Activated B cell treated with CpG ODN at 0.5 μM for 24 hours (primary cell): ENCODE data around the gene CFAP58. TPM values are rescaled to one million over a fixed set of nuclear protein-coding genes. Genes with fewer than 3 reads are reported as not detected.

Experiments used
- ATAC-seq: fragments of 200-7000 bp; cut with Tn5 transposase; one replicate; pipeline ENCODE4 v1.10.0; 2021; ENCODE audit warnings: low read depth, mild to moderate bottlenecking, moderate library complexity
- CTCF ChIA-PET: fragments of 350-600 bp; sonication (Branson Sonifier 250); formaldehyde crosslinking; loops from one replicate; lab custom pipeline; 2021; ENCODE audit warnings: antibody characterized with exemption; lab: Charles Lee
- POLR2A ChIA-PET: fragments of 350-600 bp; sonication (Branson Sonifier 250); formaldehyde crosslinking; loops from one replicate; lab custom pipeline; 2021; ENCODE audit warnings: antibody characterized with exemption; lab: Charles Lee
- DNase-seq: peaks from one replicate; pipeline ENCODE4 v3.0.0; 2022
- H3K27ac Mint-ChIP-seq: one replicate; pipeline ENCODE4 v1.8.0; 2020; ENCODE audit warnings: mixed read lengths
- H3K27me3 Mint-ChIP-seq: one replicate; pipeline ENCODE4 v1.8.0; 2021; ENCODE audit warnings: mixed read lengths
- H3K36me3 Mint-ChIP-seq: one replicate; pipeline ENCODE4 v1.8.0; 2021; ENCODE audit warnings: low read depth, mixed read lengths
- H3K4me1 Mint-ChIP-seq: one replicate; pipeline ENCODE4 v1.8.0; 2021; ENCODE audit warnings: mixed read lengths
- H3K4me3 Mint-ChIP-seq: one replicate; pipeline ENCODE4 v1.8.0; 2020; ENCODE audit warnings: mild to moderate bottlenecking, mixed read lengths
- H3K9me3 Mint-ChIP-seq: one replicate; pipeline ENCODE4 v1.8.0; 2020; ENCODE audit warnings: mixed read lengths
- CTCF ChIP-seq: fragments of 200-600 bp; IDR thresholded peaks from one replicate; pipeline ENCODE4 v1.8.0; 2022; ENCODE audit warnings: antibody characterized with exemption, mild to moderate bottlenecking
- intact Hi-C: fragments of 100-400 bp; cut with micrococcal nuclease; formaldehyde crosslinking; loops from one replicate; pipeline ENCODE4 v1.15.1; 2024
- total RNA-seq: library from RNA; stranded (reverse); gene quantifications from 2 replicates; pipeline ENCODE4 v1.2.3, GENCODE V29; 2022

The CFAP58 gene
- total RNA-seq, 1 donor from 2014 or later, result not detected

- peaks cover 31% of the 10 kb centered on the region for H3K27me3 Mint-ChIP-seq
- no peaks in the 10 kb centered on the region for H3K4me1 Mint-ChIP-seq
- TF ChIP-seq CTCF, result no peak
- no peaks in the 10 kb centered on the region for H3K36me3 Mint-ChIP-seq
- ChIA-PET CTCF (no interaction called here), POLR2A (no interaction called here)
- intact Hi-C loops, result no loop called here
- DNase-seq (no peak), ATAC-seq (no peak)
- no peak overlapping the region for H3K27ac Mint-ChIP-seq
- no peak overlapping the region for H3K4me3 Mint-ChIP-seq
- H3K9me3 Mint-ChIP-seq, result no peaks in the 10 kb centered on the region
Measured at GRCh38 chr10:104388830-104389229, 35.2 kb downstream of the CFAP58 start.

- CTCF ChIA-PET, result no interaction called here
- no peak overlapping the region for H3K4me3 Mint-ChIP-seq
Measured at GRCh38 chr10:104391150-104391968, 37.7 kb downstream of the CFAP58 start.

GRCh38 chr10:104391969-104392296, 38.3 kb downstream of the CFAP58 start:
- no peaks in the 10 kb centered on the region for H3K9me3 Mint-ChIP-seq
- H3K36me3 Mint-ChIP-seq, result no peaks in the 10 kb centered on the region
- ChIA-PET CTCF (no interaction called here), POLR2A (no interaction called here)
- peaks cover 17% of the 10 kb centered on the region for H3K27me3 Mint-ChIP-seq
- no peak for TF ChIP-seq CTCF
- no peak overlapping the region for H3K27ac Mint-ChIP-seq
- no peak overlapping the region for H3K4me3 Mint-ChIP-seq
- no peaks in the 10 kb centered on the region for H3K4me1 Mint-ChIP-seq
- intact Hi-C loops, result no loop called here
- no peak for ATAC-seq
- no peak for DNase-seq

More at GRCh38 chr10:104391150-104391968, 37.7 kb downstream of the CFAP58 start:
- intact Hi-C loops, result no loop called here
- peaks cover 19% of the 10 kb centered on the region for H3K27me3 Mint-ChIP-seq
- no peaks in the 10 kb centered on the region for H3K36me3 Mint-ChIP-seq
- H3K27ac Mint-ChIP-seq, result no peak overlapping the region
- no peak for TF ChIP-seq CTCF
- DNase-seq (no peak), ATAC-seq (no peak)
- POLR2A ChIA-PET, result no interaction called here
- H3K9me3 Mint-ChIP-seq, result no peaks in the 10 kb centered on the region
- no peaks in the 10 kb centered on the region for H3K4me1 Mint-ChIP-seq

- Mint-ChIP-seq H3K36me3 (no peaks in the 10 kb centered on the region), H3K9me3 (no peaks in the 10 kb centered on the region), H3K4me1 (no peaks in the 10 kb centered on the region), H3K27ac (no peak overlapping the region), H3K4me3 (no peak overlapping the region), H3K27me3 (peaks cover 18% of the 10 kb centered on the region)
- POLR2A ChIA-PET, result no interaction called here
- no peak for ATAC-seq
- no peak for TF ChIP-seq CTCF
- CTCF ChIA-PET, result no interaction called here
- intact Hi-C loops, result no loop called here
- DNase-seq, result no peak
Measured at GRCh38 chr10:104393387-104393786, 39.8 kb downstream of the CFAP58 start.

- ATAC-seq (no peak), DNase-seq (no peak)
- Mint-ChIP-seq H3K36me3 (no peaks in the 10 kb centered on the region), H3K27me3 (peaks cover 18% of the 10 kb centered on the region), H3K4me1 (no peaks in the 10 kb centered on the region), H3K9me3 (no peaks in the 10 kb centered on the region), H3K4me3 (no peak overlapping the region), H3K27ac (no peak overlapping the region)
- no peak for TF ChIP-seq CTCF
- ChIA-PET POLR2A (no interaction called here), CTCF (no interaction called here)
- intact Hi-C loops, result no loop called here
Measured at GRCh38 chr10:104396581-104396980, 42.9 kb downstream of the CFAP58 start.
